HCT116 (cell line): ENCODE results near the gene OR5B17. TPM values are rescaled to one million over a fixed set of nuclear protein-coding genes. Genes with fewer than 3 reads are reported as not detected.

ENCODE experiments used
- ATAC-seq: fragments of 200-7000 bp; cut with Tn5 transposase; 2 replicates; pipeline ENCODE4 v1.9.1; 2020; ENCODE audit warnings: mild to moderate bottlenecking, moderate library complexity
- BruUV-seq: library from RNA; stranded (reverse); fragments of 400-500 nt; replicated peaks from 2 replicates; lab custom pipeline; 2021; lab: Mats Ljungman, UMichigan
- CTCF ChIA-PET: fragments of 300-600 bp; sonication (Branson Sonifier 250); formaldehyde crosslinking; loops from one replicate; lab custom pipeline; 2021; ENCODE audit warnings: antibody characterized with exemption; lab: Charles Lee
- POLR2A ChIA-PET: fragments of 300-600, 350-600 bp; sonication (Branson Sonifier 250); formaldehyde crosslinking; loops from one replicate; lab custom pipeline; 2021; ENCODE audit warnings: antibody characterized with exemption; lab: Charles Lee
- RAD21 ChIA-PET, 2 experiments: fragments of 300-600 bp; sonication (Branson Sonifier 250); formaldehyde crosslinking; loops; one replicate each; lab custom pipeline; 2023; ENCODE audit warnings: low total read pairs in 2 of 2; ENCODE audit not compliant: uncharacterized antibody in 2 of 2, unreplicated experiment in 2 of 2, low non-redundant PET in 1 of 2; lab: Charles Lee
- DNase-seq: peaks from one replicate; pipeline ENCODE4 v3.0.0-alpha.2; 2010; ENCODE audit warnings: low read depth, low spot score
- H2AFZ ChIP-seq: fragments of 200-600 bp; shearing (Covaris generic), sonication (generic); 2 replicates; pipeline ENCODE4 v1.6.1; 2017; ENCODE audit warnings: low read depth, mixed run types, mixed read lengths, antibody characterized with exemption, low read length; ENCODE audit not compliant: poor library complexity, severe bottlenecking
- H3K27ac ChIP-seq: 2 replicates; pipeline ENCODE4 v1.5.1; 2012; ENCODE audit warnings: low read depth, low read length
- H3K27me3 ChIP-seq: fragments of 200-600 bp; sonication (generic); 2 replicates; pipeline ENCODE4 v1.6.1; 2016; ENCODE audit warnings: mixed run types, low read length, mixed read lengths; ENCODE audit not compliant: insufficient read depth
- H3K36me3 ChIP-seq, 2 experiments: fragments of 200-500 bp in 1 of 2; fragments of 200-600 bp in 1 of 2; sonication (Bioruptor generic) in 1 of 2; sonication (generic) in 1 of 2; 2 replicates each; pipeline versions ENCODE4 v1.5.1 to v1.6.1; 2014 to 2016; ENCODE audit warnings: low read length in 2 of 2, inconsistent platforms in 1 of 2, mixed read lengths in 1 of 2, mixed run types in 1 of 2; ENCODE audit not compliant: insufficient read depth in 2 of 2, control insufficient read depth in 1 of 2
- H3K4me1 ChIP-seq, 2 experiments: fragments of 200-600 bp in 1 of 2; sonication (generic) in 1 of 2; 2 replicates each; pipeline versions ENCODE4 v1.5.1 to v1.6.1; 2012 to 2017; ENCODE audit warnings: low read length in 2 of 2, inconsistent platforms in 1 of 2, mild to moderate bottlenecking in 1 of 2, mixed read lengths in 1 of 2, mixed run types in 1 of 2, moderate library complexity in 1 of 2; ENCODE audit not compliant: insufficient read depth in 2 of 2, control insufficient read depth in 1 of 2
- H3K4me2 ChIP-seq: fragments of 200-600 bp; sonication (generic); 2 replicates; pipeline ENCODE4 v1.6.1; 2017; ENCODE audit warnings: mixed run types, low read length, mixed read lengths
- H3K4me3 ChIP-seq, 2 experiments: fragments of 200-600 bp in 1 of 2; sonication (generic) in 1 of 2; replicated peaks in 1 of 2; 2 replicates each; pipeline ENCODE4 v1.5.1; 2011 to 2016; ENCODE audit warnings: low read length in 2 of 2, control low read depth in 1 of 2, low read depth in 1 of 2, mild to moderate bottlenecking in 1 of 2, mixed read lengths in 1 of 2, mixed run types in 1 of 2
- H3K79me2 ChIP-seq: fragments of 200-600 bp; sonication (generic); 2 replicates; pipeline ENCODE4 v1.6.1; 2017; ENCODE audit warnings: mild to moderate bottlenecking, mixed run types, low read length, moderate library complexity, mixed read lengths; ENCODE audit not compliant: insufficient read depth
- H3K9ac ChIP-seq: fragments of 200-600 bp; sonication (generic); 2 replicates; pipeline ENCODE4 v1.6.1; 2016; ENCODE audit warnings: low read length, mixed read lengths
- H3K9me2 ChIP-seq: fragments of 200-600 bp; sonication (generic), shearing (Covaris generic); 2 replicates; pipeline ENCODE4 v1.6.1; 2017; ENCODE audit warnings: mixed run types, mild to moderate bottlenecking, moderate library complexity; ENCODE audit not compliant: insufficient read depth
- H3K9me3 ChIP-seq, 2 experiments: fragments of 200-500 bp in 1 of 2; fragments of 200-600 bp in 1 of 2; sonication (Bioruptor generic) in 1 of 2; sonication (generic) in 1 of 2; 2 replicates each; pipeline ENCODE4 v1.6.1; 2014 to 2017; ENCODE audit warnings: low read length in 2 of 2, mixed read lengths in 2 of 2, inconsistent platforms in 1 of 2, low read depth in 1 of 2, mild to moderate bottlenecking in 1 of 2, mixed run types in 1 of 2, moderate library complexity in 1 of 2; ENCODE audit not compliant: control insufficient read depth in 1 of 2, insufficient read depth in 1 of 2
- H4K20me1 ChIP-seq: fragments of 200-600 bp; sonication (generic), shearing (Covaris generic); 2 replicates; pipeline ENCODE4 v1.6.1; 2017; ENCODE audit warnings: mixed run types, mild to moderate bottlenecking, moderate library complexity; ENCODE audit not compliant: insufficient read depth
- EGR1 ChIP-seq: IDR thresholded peaks from 2 replicates; pipeline ENCODE4 v1.6.1; 2012; ENCODE audit warnings: low read depth
- EZH2 ChIP-seq: fragments of 200-600 bp; sonication (generic); IDR thresholded peaks from 2 replicates; pipeline ENCODE4 v1.6.1; 2017; ENCODE audit warnings: antibody characterized with exemption, mixed run types
- EZH2phosphoT487 ChIP-seq: fragments of 200-600 bp; IDR thresholded peaks from 2 replicates; pipeline ENCODE4 v1.6.1; 2018; ENCODE audit warnings: antibody characterized with exemption, borderline replicate concordance
- JUND ChIP-seq: IDR thresholded peaks from 2 replicates; pipeline ENCODE4 v1.6.1; 2012
- MAX ChIP-seq: IDR thresholded peaks from 2 replicates; pipeline ENCODE4 v1.6.1; 2012
- POLR2A ChIP-seq: IDR thresholded peaks from 2 replicates; pipeline ENCODE4 v1.7.0; 2011; ENCODE audit warnings: borderline replicate concordance; ENCODE audit not compliant: insufficient read depth, insufficient read length; ENCODE audit errors: extremely low read depth
- RAD21 ChIP-seq: IDR thresholded peaks from 2 replicates; pipeline ENCODE4 v1.6.1; 2012; ENCODE audit warnings: low read depth, mild to moderate bottlenecking
- SIN3A ChIP-seq: IDR thresholded peaks from 2 replicates; pipeline ENCODE4 v1.6.1; 2012; ENCODE audit warnings: low read depth
- SP1 ChIP-seq: IDR thresholded peaks from 2 replicates; pipeline ENCODE4 v1.6.1; 2012; ENCODE audit warnings: low read depth
- SRF ChIP-seq: IDR thresholded peaks from 2 replicates; pipeline ENCODE4 v1.6.1; 2012; ENCODE audit warnings: low read depth
- TCF7L2 ChIP-seq: IDR thresholded peaks from 2 replicates; pipeline ENCODE4 v1.7.0; 2011; ENCODE audit warnings: borderline replicate concordance, inconsistent platforms; ENCODE audit not compliant: insufficient read depth, insufficient read length; ENCODE audit errors: extremely low read depth
- YY1 ChIP-seq: IDR thresholded peaks from 2 replicates; pipeline ENCODE4 v1.6.1; 2011; ENCODE audit warnings: low read length, low read depth, moderate library complexity, mild to moderate bottlenecking; ENCODE audit not compliant: insufficient replicate concordance; ENCODE audit errors: extremely low read depth
- ZFX ChIP-seq: fragments of 450-650 bp; IDR thresholded peaks from 2 replicates; pipeline ENCODE4 v1.6.1; 2017
- ZNF274 ChIP-seq: fragments of 200-500 bp; sonication (Bioruptor generic); IDR thresholded peaks from 2 replicates; pipeline ENCODE4 v1.6.1; 2014; ENCODE audit warnings: mild to moderate bottlenecking, low read depth, low read length, inconsistent platforms
- intact Hi-C: fragments of 100-400 bp; cut with micrococcal nuclease; formaldehyde crosslinking; loops from 2 replicates; pipeline ENCODE4 v1.10.0; 2022
- total RNA-seq: library from RNA; stranded (reverse); gene quantifications from one replicate; pipeline ENCODE4 v1.2.1, GENCODE V29; 2021; ENCODE audit not compliant: unreplicated experiment
- TF ChIP-seq, protein P1 (sequence below): IDR thresholded peaks from 2 replicates; pipeline ENCODE4 v1.6.1; 2012
- TF ChIP-seq, protein P2 (sequence below): IDR thresholded peaks from 2 replicates; pipeline ENCODE4 v1.6.1; 2011; ENCODE audit warnings: mild to moderate bottlenecking, low read length, moderate library complexity; ENCODE audit not compliant: insufficient replicate concordance; ENCODE audit errors: extremely low read depth

Gene OR5B17
- total RNA-seq, 1 experiment from 2014 or later: not detected

GRCh38 chr11:58345204-58345603, 13.7 kb downstream of the OR5B17 start:
- RAD21 ChIA-PET: no interaction called here
- H3K27me3 ChIP-seq: peaks cover 9% of the 10 kb centered on the region
- no peaks in the 10 kb centered on the region for H3K36me3 ChIP-seq
- no peaks in the 10 kb centered on the region for H4K20me1 ChIP-seq
- ATAC-seq (no peak), DNase-seq (no peak)
- H3K9ac ChIP-seq: no peak overlapping the region
- no peaks in the 10 kb centered on the region for H3K79me2 ChIP-seq
- CTCF ChIA-PET: no interaction called here
- H3K4me2 ChIP-seq: no peak overlapping the region
- intact Hi-C loops: no loop called here
- POLR2A ChIA-PET: no interaction called here
- TF ChIP-seq ZNF274 (no peak), EZH2 (no peak), TCF7L2 (no peak), ZFX (no peak), SRF (no peak), EGR1 (no peak), JUND (no peak), RAD21 (no peak), EZH2phosphoT487 (no peak), SP1 (no peak), YY1 (no peak), MAX (no peak), POLR2A (no peak), SIN3A (no peak)
- TF ChIP-seq, protein P1, sequence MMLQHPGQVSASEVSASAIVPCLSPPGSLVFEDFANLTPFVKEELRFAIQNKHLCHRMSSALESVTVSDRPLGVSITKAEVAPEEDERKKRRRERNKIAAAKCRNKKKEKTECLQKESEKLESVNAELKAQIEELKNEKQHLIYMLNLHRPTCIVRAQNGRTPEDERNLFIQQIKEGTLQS: no peak
- TF ChIP-seq, protein P2, sequence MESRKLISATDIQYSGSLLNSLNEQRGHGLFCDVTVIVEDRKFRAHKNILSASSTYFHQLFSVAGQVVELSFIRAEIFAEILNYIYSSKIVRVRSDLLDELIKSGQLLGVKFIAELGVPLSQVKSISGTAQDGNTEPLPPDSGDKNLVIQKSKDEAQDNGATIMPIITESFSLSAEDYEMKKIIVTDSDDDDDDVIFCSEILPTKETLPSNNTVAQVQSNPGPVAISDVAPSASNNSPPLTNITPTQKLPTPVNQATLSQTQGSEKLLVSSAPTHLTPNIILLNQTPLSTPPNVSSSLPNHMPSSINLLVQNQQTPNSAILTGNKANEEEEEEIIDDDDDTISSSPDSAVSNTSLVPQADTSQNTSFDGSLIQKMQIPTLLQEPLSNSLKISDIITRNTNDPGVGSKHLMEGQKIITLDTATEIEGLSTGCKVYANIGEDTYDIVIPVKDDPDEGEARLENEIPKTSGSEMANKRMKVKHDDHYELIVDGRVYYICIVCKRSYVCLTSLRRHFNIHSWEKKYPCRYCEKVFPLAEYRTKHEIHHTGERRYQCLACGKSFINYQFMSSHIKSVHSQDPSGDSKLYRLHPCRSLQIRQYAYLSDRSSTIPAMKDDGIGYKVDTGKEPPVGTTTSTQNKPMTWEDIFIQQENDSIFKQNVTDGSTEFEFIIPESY: no peak
- H2AFZ ChIP-seq: no peak overlapping the region
- H3K4me3 ChIP-seq: no peak overlapping the region
- H3K9me2 ChIP-seq: no peaks in the 10 kb centered on the region
- no peak overlapping the region for H3K27ac ChIP-seq
- no peaks in the 10 kb centered on the region for H3K4me1 ChIP-seq
- BruUV-seq: no TSS peak
- H3K9me3 ChIP-seq: no peaks in the 10 kb centered on the region
